GM18499 (cell line): ENCODE data around the gene RNFT2.
A peak's percentile ranks its signal among the peaks of the same experiment; 100 is the strongest.
"Not testable (repeated sequence)": the region's sequence is repeated elsewhere in the genome, so short reads cannot be mapped to it uniquely, and the experiment has no call there.

Experiments used
- ATAC-seq: cut with Tn5 transposase; IDR thresholded peaks from one replicate; pipeline ENCODE4 v1.9.1; 2021; ENCODE audit warnings: moderate number of reproducible peaks; ENCODE audit not compliant: insufficient read depth, unreplicated experiment

The RNFT2 gene

DNA sequence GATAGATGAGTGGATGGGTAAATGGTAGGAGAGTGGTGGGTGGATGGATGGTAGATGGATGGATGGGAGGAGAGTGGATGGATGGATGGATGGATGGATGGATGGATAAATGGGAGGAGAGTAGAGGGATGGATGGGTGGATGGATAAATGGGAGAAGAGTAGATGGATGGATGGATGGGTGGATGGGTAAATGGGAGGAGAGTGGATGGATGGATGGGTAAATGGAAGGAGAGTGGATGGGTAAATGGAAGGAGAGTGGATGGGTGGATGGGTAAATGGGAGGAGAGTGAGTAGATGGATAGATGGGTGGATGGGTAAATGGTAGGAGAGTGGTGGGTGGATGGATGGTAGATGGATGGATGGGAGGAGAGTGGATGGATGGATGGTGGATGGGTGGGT is 51.4 kb downstream of the RNFT2 start:
- not testable (repeated sequence) for ATAC-seq

DNA sequence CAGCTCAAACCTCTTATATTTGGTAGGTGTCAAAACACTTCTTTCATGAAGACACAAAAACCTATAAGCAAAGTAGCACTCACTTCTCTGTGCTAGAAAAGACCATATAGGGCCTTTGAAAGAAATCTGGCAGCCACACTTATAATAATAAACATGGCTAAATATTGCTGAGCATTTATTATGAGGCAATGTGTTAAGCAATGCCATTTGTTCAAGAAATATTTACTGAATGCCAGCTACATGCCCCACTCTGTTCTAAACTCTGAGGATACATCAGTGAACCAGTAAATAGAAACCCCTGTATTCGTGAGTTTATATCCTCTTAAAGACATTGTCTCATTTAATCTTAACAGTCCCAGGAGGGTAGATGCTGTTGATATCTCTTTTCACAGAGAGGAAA is 52.0 kb downstream of the RNFT2 start:
- ATAC-seq: no peak

DNA sequence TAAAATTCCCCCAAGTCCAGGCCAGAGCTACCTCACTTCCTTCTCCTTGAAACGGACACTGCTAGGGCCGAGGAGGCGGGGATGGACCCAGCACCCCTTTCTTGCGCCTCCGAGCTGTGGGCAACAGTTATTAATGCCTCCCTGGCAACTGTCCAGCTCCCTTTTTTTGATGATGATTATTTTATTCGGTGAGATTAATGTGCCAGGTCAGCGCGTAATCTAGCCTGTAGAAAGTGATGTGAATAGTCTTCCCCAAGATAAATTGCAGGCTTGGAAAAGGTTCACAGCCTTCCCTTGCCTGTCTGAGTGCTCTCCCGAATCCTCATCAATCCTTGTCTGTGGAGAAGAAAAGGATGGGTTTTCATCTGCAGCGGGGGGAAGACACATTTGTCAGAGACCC is 54.3 kb downstream of the RNFT2 start:
- no peak for ATAC-seq

DNA sequence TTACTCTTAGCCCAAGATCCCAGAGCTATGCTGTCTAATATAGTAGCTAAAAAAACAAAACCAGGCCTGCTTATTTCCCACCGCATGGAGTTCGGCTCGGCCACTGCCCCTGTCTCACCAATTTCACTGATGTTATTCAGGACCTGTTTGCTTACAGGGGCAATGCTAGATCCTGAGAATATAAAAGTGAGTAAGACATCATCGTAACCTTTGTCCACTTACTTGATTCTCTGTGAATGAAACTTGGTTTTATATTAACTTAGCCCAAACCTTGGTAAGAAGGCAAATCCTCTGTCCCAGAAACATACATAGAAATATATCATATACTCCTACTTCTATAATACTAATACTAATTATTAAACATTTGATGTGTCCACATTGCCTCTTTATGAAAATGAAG is 56.6 kb downstream of the RNFT2 start:
- ATAC-seq: no peak

DNA sequence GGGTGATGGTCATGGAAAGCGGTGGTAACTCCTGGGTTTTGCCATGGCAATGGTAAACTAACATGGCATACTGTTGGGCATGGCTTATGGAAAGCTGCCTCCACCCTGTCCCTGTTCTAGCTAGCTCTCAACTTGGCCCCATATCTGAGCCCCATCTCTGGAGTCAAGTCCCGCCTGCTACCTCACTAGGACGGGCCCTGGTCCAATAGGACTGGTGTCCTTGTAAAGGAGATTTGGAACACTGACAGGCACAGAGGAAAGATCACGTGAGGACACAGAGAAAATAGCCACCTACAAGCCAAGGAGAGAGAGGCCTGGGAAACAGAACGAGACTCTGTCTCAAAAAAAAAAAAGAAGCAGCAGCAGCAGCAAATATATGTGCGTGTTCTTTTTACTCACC is 59.8 kb downstream of the RNFT2 start:
- no peak for ATAC-seq

DNA sequence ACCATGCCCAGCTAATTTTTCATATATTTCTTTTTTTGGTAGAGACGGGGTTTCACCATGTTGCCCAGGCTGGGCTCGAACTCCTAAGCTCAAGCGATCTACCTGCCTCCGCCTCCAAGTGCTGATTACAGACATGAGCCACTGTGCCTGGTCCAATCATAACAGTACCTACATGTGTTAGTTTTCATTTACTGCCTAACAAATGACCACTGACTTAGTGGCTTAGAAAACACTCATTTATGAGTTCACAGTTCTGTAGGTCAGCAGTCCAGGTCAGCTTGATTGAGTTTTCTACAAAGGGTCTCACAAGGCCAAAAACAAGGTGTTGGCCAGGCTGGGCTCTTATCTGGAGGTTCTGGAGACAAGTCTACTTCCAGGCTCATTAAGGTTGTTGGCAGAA is 60.6 kb downstream of the RNFT2 start:
- no peak for ATAC-seq

DNA sequence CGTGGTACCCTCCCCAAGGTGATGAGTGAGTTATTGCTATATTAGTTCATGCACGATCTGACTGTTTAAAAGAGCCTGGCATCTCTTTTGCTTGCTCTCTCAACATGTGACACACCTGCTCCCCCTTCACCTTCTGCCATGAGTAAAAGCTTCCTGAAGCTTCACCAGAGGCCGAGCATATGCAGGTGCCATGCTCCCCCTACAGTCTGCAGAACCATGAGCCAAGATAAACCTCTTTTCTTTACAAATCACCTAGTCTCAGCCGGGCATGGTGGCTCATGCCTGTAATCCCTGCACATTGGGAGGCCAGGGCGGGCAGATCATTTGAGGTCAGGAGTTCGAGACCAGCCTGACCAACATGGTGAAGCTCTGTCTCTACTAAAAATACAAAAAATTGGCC is 61.8 kb downstream of the RNFT2 start:
- ATAC-seq: no peak

DNA sequence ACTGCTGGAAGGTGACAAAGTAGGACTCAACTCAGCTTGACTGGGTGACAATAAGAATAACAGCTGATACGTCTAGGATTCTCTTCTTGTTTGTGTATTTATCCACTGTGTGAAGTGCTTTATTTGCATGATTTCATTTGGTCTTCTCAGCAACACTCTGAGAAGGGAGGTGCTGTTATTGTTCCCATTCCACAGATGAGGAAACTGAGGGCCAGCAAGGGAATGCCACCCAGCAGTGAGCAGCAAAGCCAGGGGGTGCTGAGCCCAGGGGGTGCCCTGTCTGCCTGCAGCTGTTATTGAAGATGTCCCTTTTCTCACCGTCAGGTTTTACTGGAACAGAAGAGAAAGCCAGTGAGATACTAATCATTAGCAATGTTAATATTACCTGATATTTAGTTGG is 62.8 kb downstream of the RNFT2 start:
- ATAC-seq: no peak

DNA sequence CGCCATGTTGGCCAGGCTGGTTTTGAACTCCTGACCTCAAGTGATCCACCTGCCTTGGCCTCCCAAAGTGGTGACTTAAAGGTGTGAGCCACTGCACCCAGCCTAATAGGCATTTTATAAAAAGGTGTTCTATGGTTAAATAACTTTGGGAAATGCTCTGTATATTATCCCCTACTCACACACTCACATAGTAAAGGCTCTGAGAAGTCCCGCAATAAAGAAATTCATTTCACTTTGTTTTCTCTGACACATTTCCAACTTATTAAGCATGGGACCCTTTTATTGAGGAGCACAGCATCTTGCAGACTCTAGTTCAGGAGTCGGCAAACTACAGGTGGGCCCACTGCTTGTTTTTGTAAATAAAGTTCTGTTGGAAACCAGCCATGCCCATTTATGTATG is 63.9 kb downstream of the RNFT2 start:
- no peak for ATAC-seq

DNA sequence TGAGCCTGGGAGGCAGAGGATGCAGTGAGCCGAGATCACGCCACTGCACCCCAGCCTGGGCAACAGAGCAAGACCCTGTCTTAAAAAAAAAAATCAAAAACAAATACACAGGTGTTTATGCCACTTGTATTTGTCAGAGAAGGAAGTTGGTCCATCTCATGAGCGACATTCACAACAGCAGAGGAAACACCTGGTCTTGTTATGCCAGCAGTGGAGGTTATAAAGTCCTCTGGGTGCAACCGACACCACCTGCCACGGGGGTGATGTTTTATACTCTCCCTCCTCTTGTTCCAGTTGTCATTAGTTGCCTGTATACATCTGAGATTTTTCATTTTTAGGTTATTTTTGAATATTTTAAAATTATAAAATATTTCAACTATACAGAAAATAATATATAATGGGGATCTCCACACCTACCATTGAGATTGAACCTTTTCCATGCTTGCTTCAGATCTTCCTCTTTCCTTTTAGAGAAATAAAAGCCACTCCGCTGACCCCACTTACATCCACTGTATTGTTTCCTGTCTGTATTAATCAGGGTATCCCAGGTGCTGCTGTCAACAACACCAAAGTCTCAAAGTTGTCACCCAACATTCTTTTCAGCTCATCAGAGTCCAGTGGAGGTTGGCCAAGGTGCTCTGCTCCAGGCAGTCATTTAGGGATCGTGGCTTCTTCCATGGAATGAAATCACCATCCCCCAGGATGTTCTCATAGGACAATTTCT is 65.1 kb downstream of the RNFT2 start:
- ATAC-seq: no peak

DNA sequence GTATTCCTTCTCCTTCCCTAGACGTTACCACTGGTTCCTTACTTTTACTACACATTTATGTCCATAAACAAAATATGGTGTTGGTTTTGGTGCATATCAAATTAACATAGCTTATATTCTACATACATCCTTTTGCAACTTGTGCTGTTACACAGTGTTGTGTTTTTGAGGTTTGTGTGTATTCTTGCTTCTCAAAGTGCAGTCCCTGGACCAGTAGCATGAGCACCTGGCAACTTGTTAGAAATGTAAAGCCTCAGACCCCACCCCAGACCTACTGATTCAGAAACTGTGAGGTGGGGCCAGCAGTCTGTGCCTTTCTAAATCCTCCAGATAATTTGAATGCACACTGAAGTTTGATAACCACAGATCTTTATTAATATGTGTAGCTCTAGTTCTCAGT is 65.9 kb downstream of the RNFT2 start:
- no peak for ATAC-seq

DNA sequence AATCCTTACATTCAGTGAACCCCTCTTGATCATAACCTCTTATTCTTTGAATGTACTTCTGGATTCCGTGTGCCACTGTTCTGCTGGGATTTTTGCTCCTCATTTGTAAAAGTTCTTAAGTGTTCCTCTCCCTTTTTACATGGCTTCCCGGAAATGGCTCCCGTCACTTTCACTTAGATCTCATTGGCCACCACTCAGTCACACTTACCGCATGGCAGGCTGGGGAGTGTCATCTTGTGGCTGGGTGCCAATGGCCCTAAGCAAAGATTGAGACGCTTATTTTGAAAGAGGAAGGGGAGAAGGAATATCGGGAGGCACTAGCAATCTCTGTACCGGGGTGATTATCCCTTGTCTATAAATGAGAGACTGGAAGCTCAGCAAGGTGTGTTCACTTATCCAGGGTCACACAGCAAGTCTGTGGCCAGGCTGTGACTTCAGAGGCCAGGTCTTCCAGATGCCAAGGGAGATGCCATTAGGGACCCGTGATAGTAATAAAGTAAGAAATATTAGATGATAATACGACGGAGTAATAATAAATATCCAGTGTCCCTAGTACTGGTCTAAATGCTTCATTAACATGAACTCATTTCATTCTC is 68.8 kb downstream of the RNFT2 start:
- ATAC-seq: no peak

DNA sequence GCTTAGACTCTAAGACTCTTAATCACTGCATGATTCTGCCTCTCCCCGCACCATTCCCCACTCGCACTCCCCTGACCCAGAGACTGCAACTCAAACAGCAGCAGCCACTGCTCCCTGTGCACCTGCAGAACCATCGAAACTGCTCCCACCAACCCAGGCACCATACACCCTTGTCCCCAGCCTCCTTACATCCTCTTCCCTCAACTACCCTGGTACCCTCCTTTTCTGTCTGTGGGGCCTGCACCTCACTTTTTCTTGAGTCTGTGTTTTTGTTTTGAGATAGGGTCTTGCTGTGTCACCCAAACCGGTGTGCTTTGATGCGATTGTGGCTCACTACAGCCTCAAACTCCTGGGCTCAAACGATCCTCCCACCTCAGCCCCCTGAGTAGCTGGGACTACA is 69.4 kb downstream of the RNFT2 start:
- ATAC-seq: no peak

DNA sequence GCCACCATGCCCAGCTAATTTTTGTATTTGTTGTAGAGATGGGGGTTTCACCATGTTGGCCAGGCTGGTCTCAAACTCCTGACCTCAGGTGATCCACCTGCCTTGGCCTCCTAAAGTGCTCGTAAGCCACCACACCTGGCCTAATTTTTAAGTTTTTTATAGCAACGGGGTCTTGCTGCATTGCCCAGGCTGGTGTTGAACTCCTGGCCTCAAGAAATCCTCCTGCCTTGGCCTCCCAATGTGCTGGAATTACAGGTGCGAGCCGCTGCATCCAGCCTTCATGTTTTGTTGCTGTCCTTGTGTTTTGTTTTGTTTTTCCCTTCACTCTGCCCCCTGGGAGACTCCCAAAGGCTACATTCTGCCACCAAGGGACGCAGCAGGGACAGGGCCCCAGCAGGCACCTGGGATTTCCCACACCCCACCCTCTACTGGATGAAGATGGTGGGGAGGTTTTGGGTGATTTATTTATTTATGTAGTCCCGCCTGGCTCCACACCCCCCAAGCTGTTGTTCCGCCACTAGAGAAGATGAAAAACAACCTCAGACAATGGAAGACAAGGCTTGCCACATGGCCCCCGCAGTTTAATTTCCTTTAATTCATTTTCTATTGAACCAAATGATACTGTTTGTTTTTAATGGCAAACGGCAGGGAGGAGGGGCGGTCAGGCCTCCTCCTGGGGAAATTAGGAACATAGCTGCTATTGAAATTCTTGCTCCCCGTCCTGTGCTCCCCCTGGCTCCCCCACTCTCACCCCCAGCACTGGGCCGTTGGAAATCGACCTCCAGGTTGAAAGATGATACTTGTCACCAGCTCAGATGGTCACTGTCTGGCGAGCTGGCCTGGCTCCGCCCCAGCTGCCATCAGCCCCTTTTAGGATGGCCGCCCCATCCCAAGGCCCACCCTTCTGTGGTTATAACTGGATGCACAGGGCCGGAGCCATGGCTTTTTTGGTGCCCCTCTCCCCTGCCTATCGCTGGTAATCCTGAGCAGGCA is 70.3 kb downstream of the RNFT2 start:
- ATAC-seq: no peak

DNA sequence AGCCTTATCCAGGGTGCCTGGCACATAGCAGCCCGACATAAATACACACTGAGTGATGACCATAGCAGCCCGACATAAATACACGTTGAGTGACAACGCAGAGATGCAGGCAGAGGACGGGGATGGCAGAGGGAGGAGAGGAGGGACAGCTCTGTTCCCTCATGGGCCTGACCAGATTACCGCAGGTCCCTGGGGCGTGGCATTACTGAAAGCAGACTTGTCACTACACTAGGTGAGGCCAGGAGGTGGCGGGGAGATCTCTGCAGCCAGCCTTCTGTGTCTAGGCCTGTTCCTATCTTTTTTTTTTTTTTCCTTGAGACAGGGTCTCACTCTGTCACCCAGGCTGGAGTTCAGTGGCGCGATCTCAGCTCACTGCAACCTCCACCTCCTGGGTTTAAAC is 74.1 kb downstream of the RNFT2 start:
- ATAC-seq: no peak

DNA sequence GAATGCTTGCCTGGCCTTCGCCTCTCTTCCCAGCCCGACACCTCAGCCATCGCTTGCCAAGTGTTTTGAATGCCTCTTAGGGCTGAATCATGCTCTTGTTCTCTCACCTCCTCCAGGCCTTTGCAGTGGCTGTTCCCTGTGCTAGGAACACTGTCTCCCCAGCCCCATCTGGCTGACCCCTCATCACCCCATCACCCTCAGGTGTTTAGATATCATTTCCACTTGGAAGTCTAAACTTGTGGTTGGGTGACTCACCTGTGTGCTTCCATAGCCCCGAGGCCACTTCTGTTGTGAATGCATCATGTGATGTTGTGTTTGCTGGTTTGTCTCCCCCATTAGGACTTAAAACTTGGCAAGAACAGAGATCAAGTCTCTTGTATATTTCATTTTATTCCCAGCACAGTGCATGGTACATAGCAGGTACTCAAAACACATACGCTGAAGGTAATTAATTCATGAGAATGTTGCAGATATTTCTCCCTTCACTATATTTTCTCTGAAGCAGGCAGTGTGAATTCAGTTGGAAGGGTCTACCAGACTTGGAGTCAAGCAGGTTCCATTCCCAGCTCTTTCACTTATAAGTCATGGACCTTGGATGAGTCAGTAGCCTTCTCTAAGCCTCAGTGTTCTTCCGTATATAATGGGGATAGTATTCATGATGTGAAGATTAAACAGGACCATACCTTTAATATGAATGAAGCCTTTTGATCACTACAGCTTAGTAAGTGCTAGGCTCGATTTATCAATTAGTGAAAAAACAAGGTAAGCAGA is 75.3 kb downstream of the RNFT2 start:
- ATAC-seq: no peak

DNA sequence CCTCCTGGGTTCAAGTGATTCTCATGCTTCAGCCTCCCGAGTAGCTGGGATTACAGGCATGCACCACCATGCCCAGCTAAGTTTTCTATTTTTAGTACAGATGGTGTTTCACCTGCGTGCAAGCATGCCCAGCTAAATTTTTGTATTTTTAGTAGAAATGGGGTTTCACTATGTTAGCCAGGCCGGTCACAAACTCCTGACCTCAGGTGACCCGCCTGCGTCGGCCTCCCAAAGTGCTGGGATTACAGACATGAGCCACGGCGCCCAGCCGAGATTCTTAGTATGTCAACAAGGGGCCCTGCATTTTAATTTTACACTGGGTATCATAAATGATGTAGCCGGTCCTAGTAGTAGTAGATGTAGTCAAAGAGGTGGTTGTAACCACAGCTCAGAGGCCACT is 76.7 kb downstream of the RNFT2 start:
- ATAC-seq: not testable (repeated sequence)

DNA sequence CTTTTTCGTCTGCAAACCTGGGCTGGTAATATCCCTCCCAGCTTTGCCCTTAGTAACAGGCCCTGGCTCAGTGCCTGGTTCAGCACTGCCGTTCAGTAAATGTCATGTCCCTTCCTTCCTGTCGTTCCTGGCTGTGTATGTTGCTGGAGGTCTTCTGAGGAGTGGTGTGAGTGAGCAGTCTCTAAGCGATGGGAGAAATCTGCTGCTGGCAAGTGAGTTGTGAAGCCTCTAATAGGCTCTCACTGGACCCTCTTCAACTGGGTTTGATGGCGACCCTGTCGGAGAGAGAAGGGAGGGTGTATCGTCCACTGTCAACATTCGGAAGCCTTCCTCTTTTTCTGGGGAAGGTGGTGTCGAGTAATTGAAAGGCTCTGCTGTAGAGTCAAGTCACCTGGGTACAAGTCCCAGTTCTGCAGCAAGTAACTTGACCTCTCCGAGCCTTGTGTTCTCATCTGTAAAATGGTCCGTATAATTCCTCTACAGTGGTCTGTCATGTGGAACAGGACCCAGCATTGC is 80.3 kb downstream of the RNFT2 start:
- no peak for ATAC-seq

DNA sequence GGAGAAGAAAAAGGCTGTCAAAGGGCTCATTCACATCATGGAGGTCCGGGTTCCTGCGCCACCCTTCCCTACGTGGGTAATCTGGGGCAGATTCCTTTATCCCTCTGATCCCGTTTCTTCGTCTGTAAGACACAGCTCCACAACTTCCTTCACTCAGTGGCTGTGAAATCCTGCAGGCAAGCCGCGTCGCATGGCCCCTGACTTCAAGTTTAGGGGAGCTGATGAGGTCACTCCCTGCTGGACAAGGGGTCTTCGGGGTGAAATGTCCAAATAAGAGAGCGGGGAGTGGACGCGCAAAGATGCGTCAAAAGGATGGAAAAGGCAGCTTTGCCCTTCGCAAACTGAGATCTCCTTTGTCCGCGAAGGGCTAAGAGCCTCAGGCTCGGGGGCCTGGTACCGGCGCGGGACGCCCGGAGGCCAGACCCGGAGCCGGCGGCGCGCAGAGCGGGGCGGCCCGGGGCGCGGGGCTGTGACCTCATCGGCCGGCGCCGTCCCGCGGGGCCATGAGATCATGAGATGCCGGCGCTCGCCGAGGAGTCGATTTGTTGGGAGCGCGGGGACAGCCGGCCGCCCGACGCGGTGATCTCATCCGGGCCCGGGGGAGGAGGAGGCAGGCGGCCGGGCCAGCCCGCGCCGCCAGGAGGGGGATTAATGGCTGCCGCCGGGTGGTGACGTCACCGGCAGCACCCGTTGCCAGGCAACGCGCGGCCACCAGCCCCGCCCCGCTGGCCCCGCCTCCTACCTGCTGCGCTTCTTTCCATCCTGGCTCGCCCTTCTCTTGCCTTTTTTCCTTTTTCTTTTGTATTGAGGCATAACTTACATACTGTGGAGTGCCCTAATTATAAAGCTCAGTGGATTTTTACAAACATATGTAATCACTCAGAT is 81.1 kb downstream of the RNFT2 start:
- ATAC-seq: peak; percentile 50
